ENCODE data around the gene CAMTA1. TPM values are rescaled to one million over a fixed set of nuclear protein-coding genes. Genes with fewer than 3 reads are reported as not detected.

Gene CAMTA1
- total and polyA plus RNA-seq, 8 donors, result 42.8 to 213 (median 118) TPM

DNA sequence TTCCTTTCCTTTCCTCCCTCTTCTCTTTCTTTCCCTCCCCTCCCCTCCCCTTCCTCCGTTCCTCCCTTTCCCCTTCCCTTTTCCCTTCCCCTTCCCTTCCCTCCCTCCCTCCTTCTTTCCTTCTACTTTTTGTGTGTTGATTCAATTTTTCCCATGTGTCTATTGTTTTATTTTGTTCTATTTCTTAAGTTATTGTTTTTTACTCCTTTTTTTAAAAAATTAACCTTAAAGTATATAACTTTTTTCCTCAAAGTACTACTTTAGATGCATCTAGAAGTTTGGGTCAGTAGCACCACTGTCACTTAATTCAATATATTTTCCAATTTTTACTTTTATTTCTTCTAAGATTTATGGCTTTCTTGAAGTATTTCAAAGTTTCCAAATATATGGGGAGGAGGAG is 537.7 kb downstream of the CAMTA1 start:
- Histone ChIP-seq H3K4me3 (no peak overlapping the region), H3K27me3 (no peaks in the 10 kb centered on the region), H3K4me1 (no peaks in the 10 kb centered on the region), H3K9me3 (peaks cover 0 to 7% (median 4%) of the 10 kb centered on the region in 4 donors), H3K27ac (no peak overlapping the region), H3K36me3 (no peaks in the 10 kb centered on the region)
- 53 to 89% (median 58%) methylated on average over 1 of the region's 1 CpG for WGBS, 5 donors
- intact Hi-C loops (cut with DNase I; ENCODE audit: low total_unique reads), result no loop called here
- TF ChIP-seq, protein P1, sequence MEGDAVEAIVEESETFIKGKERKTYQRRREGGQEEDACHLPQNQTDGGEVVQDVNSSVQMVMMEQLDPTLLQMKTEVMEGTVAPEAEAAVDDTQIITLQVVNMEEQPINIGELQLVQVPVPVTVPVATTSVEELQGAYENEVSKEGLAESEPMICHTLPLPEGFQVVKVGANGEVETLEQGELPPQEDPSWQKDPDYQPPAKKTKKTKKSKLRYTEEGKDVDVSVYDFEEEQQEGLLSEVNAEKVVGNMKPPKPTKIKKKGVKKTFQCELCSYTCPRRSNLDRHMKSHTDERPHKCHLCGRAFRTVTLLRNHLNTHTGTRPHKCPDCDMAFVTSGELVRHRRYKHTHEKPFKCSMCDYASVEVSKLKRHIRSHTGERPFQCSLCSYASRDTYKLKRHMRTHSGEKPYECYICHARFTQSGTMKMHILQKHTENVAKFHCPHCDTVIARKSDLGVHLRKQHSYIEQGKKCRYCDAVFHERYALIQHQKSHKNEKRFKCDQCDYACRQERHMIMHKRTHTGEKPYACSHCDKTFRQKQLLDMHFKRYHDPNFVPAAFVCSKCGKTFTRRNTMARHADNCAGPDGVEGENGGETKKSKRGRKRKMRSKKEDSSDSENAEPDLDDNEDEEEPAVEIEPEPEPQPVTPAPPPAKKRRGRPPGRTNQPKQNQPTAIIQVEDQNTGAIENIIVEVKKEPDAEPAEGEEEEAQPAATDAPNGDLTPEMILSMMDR (IDR thresholded peaks at IDR 0.05), result no peak
- TF ChIP-seq POLR2A (IDR thresholded peaks at IDR 0.05), result no peak
- no peak for TF ChIP-seq POLR2AphosphoS5 (IDR thresholded peaks at IDR 0.05)
- no peak for TF ChIP-seq EP300 (IDR thresholded peaks at IDR 0.05)
- no peak for DNase-seq

DNA sequence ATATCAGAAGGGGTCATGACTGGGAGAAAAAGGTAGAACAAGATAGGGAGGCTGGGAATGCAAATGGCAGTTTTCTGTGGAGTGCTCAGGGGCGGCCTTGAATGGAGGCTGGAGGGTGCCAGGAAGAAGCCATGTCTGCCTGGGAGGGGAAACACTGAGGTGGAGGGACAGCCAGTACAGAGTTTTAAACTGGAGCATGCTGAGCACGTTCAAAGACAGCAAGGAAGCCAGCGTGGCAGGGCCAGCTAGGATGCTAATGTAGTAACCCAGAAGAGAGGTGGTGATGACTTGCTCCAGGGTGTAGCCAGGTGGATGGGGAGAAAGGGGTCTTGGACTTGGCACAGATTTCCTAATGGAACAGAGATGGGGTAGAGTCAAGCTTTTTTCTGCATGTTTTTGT is 540.0 kb downstream of the CAMTA1 start:
- Histone ChIP-seq H3K4me3 (no peak overlapping the region), H3K9me3 (peaks cover 0 to 12% (median 9%) of the 10 kb centered on the region in 4 donors), H3K36me3 (no peaks in the 10 kb centered on the region), H3K27ac (no peak overlapping the region), H3K27me3 (peaks cover 0 to 5% (median 0%) of the 10 kb centered on the region in 3 donors), H3K4me1 (no peaks in the 10 kb centered on the region)
- TF ChIP-seq POLR2AphosphoS5 (IDR thresholded peaks at IDR 0.05) (no peak), POLR2A (IDR thresholded peaks at IDR 0.05) (no peak), EP300 (IDR thresholded peaks at IDR 0.05) (no peak)
- TF ChIP-seq, protein P1 (IDR thresholded peaks at IDR 0.05), result no peak
- intact Hi-C loops (cut with DNase I; ENCODE audit: low total_unique reads), result no loop called here
- DNase-seq, result no peak
- 82 to 90% (median 87%) methylated on average over 3 of the region's 3 CpGs for WGBS, 5 donors

DNA sequence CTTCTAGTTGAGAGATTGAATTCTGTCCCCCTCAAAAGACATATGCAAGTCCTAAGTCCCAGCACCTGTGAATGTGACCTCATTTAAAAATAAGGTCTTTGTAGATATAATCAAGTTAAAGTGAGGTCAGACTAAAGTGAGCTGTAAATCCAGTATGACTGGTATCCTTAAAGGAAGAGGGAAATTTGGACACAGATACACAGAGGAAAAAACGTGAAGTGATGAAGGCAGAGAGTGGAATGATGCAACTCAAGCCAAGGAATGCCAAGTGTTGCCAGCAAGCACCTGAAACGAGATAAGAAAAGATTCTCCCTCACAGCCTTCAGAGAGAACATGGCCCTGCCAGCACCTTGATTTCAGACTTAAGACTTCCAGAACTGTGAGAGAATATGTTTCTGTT is 541.1 kb downstream of the CAMTA1 start:
- TF ChIP-seq POLR2AphosphoS5 (IDR thresholded peaks at IDR 0.05), result no peak
- TF ChIP-seq, protein P1 (IDR thresholded peaks at IDR 0.05), result no peak
- no peak for TF ChIP-seq EP300 (IDR thresholded peaks at IDR 0.05)
- TF ChIP-seq POLR2A (IDR thresholded peaks at IDR 0.05), result no peak
- no peak overlapping the region for H3K27ac ChIP-seq
- WGBS, 5 donors, result 23 to 62% (median 37%) methylated on average over 2 of the region's 2 CpGs
- DNase-seq, result no peak
- no peaks in the 10 kb centered on the region for H3K36me3 ChIP-seq
- H3K4me3 ChIP-seq, result no peak overlapping the region
- H3K4me1 ChIP-seq, result no peaks in the 10 kb centered on the region
- peaks cover 0 to 6% (median 0%) of the 10 kb centered on the region in 3 donors for H3K27me3 ChIP-seq
- intact Hi-C loops (cut with DNase I; ENCODE audit: low total_unique reads), result no loop called here
- peaks cover 0 to 12% (median 9%) of the 10 kb centered on the region in 4 donors for H3K9me3 ChIP-seq

DNA sequence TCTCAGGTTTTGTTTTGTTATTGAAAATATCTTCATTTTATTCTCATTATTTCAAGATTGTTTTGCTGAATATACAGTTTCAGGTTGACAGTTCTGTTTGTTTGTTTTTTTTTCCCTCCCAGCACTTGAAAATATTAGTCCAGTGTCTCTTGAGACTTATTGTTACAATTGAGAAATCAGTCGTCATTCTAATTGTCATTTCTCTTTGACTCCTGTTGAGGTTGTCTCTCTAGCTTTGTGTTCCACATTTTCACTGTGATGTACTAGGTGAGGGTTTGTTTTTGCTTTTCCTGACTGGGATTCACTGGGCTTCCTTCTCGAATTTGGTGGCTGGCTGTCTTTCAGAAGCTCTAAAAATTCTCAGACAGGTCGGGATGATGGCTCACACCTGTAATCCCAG is 542.6 kb downstream of the CAMTA1 start:
- 62 to 76% (median 66%) methylated on average over 3 of the region's 3 CpGs for WGBS, 5 donors
- TF ChIP-seq POLR2A (IDR thresholded peaks at IDR 0.05), result no peak
- TF ChIP-seq, protein P1 (IDR thresholded peaks at IDR 0.05), result no peak
- TF ChIP-seq EP300 (IDR thresholded peaks at IDR 0.05), result no peak
- no peak for TF ChIP-seq POLR2AphosphoS5 (IDR thresholded peaks at IDR 0.05)
- Histone ChIP-seq H3K4me1 (no peaks in the 10 kb centered on the region), H3K9me3 (peaks cover 0 to 12% (median 9%) of the 10 kb centered on the region in 4 donors), H3K27ac (no peak overlapping the region), H3K27me3 (peaks cover 0 to 10% (median 0%) of the 10 kb centered on the region in 3 donors), H3K4me3 (no peak overlapping the region), H3K36me3 (no peaks in the 10 kb centered on the region)
- intact Hi-C loops (cut with DNase I; ENCODE audit: low total_unique reads), result no loop called here
- DNase-seq, result no peak

All from stomach (tissue), 9 donors.